ENCODE results near the gene BIK.

DNA sequence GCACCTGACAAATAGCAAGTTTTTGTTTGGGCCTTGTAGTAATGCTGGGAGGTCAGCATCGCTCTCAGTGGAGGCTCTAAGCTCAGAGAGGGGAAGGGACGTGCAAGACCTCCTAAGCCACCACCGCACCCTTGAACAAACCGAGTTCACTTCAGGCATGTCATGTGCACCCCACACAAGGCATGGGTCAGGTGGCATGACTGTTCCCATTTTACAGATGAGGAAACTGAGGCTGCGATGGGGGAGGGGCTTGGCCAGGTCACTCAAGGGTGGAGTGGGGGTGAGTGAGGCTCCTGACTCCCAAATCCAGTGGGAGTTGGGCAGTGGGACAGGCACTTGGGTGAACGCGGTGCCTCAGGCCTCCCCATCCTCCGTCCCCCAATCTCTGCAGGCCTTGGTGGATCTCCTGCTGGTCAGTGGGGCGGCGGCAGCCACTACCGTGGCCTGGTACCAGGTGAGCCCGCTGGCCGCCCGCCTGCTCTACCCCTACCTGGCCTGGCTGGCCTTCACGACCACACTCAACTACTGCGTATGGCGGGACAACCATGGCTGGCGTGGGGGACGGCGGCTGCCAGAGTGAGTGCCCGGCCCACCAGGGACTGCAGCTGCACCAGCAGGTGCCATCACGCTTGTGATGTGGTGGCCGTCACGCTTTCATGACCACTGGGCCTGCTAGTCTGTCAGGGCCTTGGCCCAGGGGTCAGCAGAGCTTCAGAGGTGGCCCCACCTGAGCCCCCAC is 52.0 kb downstream of the BIK start:
- no peak for TF ChIP-seq POLR2A (IDR thresholded peaks at IDR 0.05)
- TF ChIP-seq, protein P1, sequence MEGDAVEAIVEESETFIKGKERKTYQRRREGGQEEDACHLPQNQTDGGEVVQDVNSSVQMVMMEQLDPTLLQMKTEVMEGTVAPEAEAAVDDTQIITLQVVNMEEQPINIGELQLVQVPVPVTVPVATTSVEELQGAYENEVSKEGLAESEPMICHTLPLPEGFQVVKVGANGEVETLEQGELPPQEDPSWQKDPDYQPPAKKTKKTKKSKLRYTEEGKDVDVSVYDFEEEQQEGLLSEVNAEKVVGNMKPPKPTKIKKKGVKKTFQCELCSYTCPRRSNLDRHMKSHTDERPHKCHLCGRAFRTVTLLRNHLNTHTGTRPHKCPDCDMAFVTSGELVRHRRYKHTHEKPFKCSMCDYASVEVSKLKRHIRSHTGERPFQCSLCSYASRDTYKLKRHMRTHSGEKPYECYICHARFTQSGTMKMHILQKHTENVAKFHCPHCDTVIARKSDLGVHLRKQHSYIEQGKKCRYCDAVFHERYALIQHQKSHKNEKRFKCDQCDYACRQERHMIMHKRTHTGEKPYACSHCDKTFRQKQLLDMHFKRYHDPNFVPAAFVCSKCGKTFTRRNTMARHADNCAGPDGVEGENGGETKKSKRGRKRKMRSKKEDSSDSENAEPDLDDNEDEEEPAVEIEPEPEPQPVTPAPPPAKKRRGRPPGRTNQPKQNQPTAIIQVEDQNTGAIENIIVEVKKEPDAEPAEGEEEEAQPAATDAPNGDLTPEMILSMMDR (IDR thresholded peaks at IDR 0.05) = no peak
